GM12801 (cell line): Measurements from ENCODE around the gene GNB3.

ENCODE experiments used
- TF ChIP-seq, protein P1 (sequence below): IDR thresholded peaks from one replicate; pipeline ENCODE4 v1.5.1; 2011; ENCODE audit warnings: control low read depth; ENCODE audit not compliant: insufficient read length; ENCODE audit errors: extremely low read depth

Gene GNB3

DNA sequence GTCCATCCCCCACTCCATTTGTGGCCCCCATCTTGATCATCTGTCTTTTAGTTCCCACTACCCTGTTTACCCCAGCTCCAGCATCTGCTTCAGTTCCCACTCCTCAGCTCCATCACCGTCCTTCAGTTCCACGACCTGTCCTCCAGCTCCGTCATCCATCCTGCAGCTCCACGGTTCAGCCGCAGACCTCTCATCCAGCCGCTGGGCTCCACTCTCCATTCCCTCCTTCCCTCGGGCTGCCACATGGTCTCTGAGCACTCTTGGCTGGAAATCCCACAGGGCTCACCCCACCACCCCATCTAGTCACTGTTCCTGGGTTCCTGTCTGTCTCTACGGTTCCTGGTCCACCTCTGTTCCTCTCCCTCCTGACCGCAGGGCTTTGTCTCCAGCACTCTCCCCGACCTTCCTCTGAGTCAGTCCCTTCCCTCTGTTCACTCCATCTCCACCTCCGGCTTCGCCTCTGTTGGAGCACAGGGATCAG is 15.8 kb upstream of the GNB3 start:
- TF ChIP-seq, protein P1, sequence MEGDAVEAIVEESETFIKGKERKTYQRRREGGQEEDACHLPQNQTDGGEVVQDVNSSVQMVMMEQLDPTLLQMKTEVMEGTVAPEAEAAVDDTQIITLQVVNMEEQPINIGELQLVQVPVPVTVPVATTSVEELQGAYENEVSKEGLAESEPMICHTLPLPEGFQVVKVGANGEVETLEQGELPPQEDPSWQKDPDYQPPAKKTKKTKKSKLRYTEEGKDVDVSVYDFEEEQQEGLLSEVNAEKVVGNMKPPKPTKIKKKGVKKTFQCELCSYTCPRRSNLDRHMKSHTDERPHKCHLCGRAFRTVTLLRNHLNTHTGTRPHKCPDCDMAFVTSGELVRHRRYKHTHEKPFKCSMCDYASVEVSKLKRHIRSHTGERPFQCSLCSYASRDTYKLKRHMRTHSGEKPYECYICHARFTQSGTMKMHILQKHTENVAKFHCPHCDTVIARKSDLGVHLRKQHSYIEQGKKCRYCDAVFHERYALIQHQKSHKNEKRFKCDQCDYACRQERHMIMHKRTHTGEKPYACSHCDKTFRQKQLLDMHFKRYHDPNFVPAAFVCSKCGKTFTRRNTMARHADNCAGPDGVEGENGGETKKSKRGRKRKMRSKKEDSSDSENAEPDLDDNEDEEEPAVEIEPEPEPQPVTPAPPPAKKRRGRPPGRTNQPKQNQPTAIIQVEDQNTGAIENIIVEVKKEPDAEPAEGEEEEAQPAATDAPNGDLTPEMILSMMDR, result no peak

DNA sequence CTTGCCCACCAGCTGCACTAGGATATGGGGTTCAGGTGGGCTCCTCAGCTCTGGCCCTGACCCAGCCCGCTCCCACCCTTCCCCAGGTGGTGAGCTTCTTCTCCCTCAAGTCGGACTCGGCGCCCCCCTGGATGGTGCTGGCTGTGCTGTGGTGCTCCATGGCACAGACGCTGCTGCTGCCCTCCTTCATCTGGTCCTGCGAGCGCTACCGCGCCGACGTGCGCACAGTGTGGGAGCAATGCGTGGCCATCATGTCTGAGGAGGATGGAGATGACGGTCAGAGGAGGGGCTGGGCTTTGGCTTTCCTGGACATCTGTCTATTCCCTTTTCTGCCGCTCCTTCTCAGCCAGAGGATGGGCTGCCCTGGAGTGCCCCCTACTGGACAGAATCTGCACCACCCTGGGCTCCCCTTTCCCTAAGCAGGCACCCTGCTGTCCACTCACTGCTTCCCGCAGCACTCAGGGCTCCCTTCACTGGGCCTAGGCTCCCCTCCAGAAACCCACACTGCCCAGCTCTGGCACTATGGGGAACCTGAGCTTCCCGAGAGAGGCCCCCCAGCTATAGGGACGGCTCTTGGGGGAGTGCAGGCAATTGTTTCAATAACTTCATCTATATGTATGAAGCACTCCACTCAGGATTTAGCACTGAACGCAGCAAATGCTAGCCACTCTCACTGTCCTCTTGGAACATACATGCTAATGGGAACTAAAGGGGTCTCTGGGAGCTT is 15.2 kb upstream of the GNB3 start:
- TF ChIP-seq, protein P1, result peak; percentile 9

DNA sequence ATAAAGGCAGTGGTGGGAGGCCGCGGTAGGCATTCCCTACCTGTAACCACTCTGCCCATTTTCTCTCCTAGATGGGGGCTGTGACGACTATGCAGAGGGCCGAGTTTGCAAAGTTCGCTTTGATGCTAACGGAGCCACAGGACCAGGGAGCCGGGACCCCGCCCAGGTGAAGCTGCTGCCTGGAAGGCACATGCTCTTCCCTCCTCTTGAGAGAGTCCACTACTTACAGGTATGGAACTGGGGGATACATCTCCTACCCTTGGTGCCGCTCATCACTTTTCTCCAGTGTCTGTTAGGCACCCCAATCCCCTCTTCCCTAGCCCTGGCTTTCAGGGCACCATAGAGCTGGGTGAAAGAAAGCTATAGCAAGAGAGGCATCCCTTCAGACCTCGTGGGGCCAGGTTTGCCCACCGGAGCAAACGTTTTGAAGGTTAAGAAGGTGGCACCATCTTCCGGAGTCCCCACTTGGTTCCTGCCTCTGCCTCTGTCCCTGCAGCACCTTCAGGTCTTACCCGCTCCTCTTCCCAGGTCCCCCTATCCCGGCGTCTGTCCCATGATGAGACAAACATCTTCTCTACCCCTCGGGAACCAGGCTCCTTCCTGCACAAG is 14.5 kb upstream of the GNB3 start:
- TF ChIP-seq, protein P1, result no peak

- TF ChIP-seq, protein P1, result no peak
Observed at GRCh38 chr12:6826734-6827436, 13.8 kb upstream of the GNB3 start.

- TF ChIP-seq, protein P1, result no peak
Observed at GRCh38 chr12:6827437-6827911, 13.3 kb upstream of the GNB3 start.

- TF ChIP-seq, protein P1, result no peak
Observed at GRCh38 chr12:6827982-6828780, 12.5 kb upstream of the GNB3 start, which contains the start of gene P3H3. Gene P3H3 (plus strand): TSS chr12:6828407. CDS start chr12:6828441, 34 bp downstream.
